ENCODE measurements around the gene DDAH2. TPM values are rescaled to one million over a fixed set of nuclear protein-coding genes. Genes with fewer than 3 reads are reported as not detected.
A peak's percentile ranks its signal among the peaks of the same experiment; 100 is the strongest.

The DDAH2 gene
- total RNA-seq, 1 donor from 2014 or later: 150 TPM

DNA sequence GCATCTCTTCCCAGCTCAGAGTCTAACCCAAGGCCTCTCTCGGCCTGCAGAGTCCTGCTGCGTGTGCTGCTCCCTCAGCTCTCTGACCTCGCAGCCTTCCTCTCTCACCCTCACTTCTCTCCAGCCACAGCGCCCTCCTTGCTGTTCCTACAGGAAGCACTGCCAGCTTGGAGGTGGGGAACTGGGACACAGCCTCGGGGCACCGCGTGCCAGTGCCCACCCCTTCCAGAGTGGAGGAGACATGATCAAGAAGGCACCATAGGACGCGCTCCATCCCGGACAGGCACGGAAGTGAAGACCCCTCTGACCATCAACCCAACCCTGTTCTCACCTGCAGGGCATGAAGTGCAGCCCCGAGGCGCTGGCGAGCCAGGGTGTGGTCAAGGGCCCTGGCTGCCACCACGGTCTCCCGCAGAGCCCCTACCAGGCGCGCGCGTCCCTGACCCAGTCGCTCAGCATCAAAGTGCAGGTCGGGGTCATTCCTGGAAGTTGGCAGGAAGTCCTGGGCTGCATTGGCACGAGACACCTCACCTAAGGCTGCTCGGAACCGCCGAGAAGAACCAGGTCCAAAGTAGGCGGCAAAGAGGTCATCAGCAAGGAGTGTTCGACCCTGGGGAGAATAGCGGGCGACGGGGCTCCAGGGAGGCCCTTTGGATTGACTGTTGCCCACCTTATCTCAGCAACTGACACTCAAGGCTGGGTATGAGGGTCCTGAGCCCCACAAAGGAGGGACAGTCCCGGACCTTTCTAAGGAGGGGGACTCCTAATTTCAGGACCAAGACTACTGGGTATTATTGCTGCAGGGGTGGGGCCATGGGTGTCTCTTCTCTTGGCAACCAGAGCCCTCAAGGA lies 46.8 kb upstream of the DDAH2 start:
- DNase-seq (ENCODE audit: low spot score in 2 of 2): peak in 1 of 2 donors; percentile 54
- Histone ChIP-seq H3K4me1 (peaks cover 0 to 6% of the 10 kb centered on the region in 2 donors), H3K27me3 (no peaks in the 10 kb centered on the region), H3K9me3 (no peaks in the 10 kb centered on the region), H3K27ac (no peak overlapping the region), H3K36me3 (peaks cover 20 to 27% of the 10 kb centered on the region in 2 donors), H3K4me3 (no peak overlapping the region)
- intact Hi-C loops (cut with DNase I): no loop called here
- TF ChIP-seq, protein P1, sequence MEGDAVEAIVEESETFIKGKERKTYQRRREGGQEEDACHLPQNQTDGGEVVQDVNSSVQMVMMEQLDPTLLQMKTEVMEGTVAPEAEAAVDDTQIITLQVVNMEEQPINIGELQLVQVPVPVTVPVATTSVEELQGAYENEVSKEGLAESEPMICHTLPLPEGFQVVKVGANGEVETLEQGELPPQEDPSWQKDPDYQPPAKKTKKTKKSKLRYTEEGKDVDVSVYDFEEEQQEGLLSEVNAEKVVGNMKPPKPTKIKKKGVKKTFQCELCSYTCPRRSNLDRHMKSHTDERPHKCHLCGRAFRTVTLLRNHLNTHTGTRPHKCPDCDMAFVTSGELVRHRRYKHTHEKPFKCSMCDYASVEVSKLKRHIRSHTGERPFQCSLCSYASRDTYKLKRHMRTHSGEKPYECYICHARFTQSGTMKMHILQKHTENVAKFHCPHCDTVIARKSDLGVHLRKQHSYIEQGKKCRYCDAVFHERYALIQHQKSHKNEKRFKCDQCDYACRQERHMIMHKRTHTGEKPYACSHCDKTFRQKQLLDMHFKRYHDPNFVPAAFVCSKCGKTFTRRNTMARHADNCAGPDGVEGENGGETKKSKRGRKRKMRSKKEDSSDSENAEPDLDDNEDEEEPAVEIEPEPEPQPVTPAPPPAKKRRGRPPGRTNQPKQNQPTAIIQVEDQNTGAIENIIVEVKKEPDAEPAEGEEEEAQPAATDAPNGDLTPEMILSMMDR (IDR thresholded peaks at IDR 0.05): no peak

DNA sequence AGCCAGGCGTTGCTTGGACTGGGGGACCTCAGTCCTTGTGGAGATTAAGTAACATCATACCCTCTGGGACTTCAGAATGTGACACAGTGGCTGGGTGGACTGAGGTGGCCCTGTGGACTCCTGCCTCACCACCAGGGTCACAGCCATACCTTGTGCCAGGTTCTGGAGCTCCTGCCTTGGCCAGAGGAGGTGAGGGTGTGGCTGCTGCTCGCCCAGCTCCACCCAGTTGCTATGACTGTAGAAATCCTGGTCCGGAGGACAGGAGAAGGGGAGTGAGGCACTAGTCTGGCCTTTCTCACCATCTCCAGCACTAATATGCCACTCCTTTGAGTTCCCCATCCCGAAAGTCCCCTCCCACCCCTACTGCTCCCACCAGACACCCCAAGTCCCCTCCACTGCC lies 46.1 kb upstream of the DDAH2 start:
- intact Hi-C loops (cut with DNase I): no loop called here
- TF ChIP-seq, protein P1 (IDR thresholded peaks at IDR 0.05): no peak
- DNase-seq (ENCODE audit: low spot score in 2 of 2): no peak
- no peaks in the 10 kb centered on the region for H3K9me3 ChIP-seq
- peaks cover 13 to 20% of the 10 kb centered on the region in 2 donors for H3K36me3 ChIP-seq
- no peak overlapping the region for H3K27ac ChIP-seq
- peaks cover 0 to 6% of the 10 kb centered on the region in 2 donors for H3K4me1 ChIP-seq
- H3K4me3 ChIP-seq: no peak overlapping the region
- H3K27me3 ChIP-seq: no peaks in the 10 kb centered on the region

DNA sequence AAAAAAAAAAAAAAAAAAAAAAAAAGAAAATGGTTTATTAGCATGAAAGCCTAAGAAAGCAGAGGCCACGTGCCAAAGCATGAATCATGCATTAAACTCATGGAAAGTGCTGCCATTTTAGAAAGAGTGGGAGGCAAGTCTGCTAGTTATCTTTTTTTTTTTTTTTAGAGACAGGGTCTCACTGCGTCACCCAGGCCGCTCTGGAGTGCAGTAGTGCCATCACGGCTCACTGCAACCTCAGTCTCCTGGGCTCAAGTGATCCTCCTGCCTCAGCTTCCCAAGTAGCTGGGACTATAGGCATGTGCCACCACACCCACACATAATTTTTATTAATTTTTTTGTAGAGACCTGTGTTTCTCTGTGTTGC lies 42.9 kb upstream of the DDAH2 start:
- H3K36me3 ChIP-seq: no peaks in the 10 kb centered on the region
- DNase-seq (ENCODE audit: low spot score in 2 of 2): no peak
- H3K4me1 ChIP-seq: peaks cover 0 to 3% of the 10 kb centered on the region in 2 donors
- TF ChIP-seq, protein P1 (IDR thresholded peaks at IDR 0.05): no peak
- no peaks in the 10 kb centered on the region for H3K9me3 ChIP-seq
- intact Hi-C loops (cut with DNase I): loop anchor here (2.0 to 5.0 kb wide), 2 partner anchors 59 to 90 kb away; partner anchors contain the start of gene LY6G5C
- no peak overlapping the region for H3K4me3 ChIP-seq
- no peak overlapping the region for H3K27ac ChIP-seq
- H3K27me3 ChIP-seq: no peaks in the 10 kb centered on the region

DNA sequence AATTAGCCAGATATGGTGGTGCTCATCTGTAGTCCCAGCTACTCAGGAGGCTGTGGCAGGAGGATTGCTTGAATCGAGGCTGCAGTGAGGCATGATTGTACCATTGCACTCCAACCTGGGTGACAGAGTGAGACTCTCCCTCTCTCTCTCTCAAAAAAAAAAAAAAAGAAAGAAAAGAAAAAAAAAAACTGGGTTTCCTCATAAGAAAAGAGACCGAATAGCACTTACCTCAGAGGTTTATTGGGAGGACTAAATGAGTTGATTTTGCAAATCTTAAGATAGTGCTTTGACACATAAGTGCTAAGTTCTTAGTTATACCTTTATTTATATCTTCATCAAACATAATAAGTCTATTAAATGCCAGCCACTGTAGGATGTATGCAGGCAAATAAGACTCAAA lies 41.8 kb upstream of the DDAH2 start:
- TF ChIP-seq, protein P1 (IDR thresholded peaks at IDR 0.05): no peak
- intact Hi-C loops (cut with DNase I): loop anchor here (5.0 kb wide), 1 partner anchor 89 kb away; the partner anchor contains the start of gene LY6G5C
- H3K4me1 ChIP-seq: no peaks in the 10 kb centered on the region
- DNase-seq (ENCODE audit: low spot score in 2 of 2): no peak
- H3K9me3 ChIP-seq: no peaks in the 10 kb centered on the region
- no peak overlapping the region for H3K27ac ChIP-seq
- no peak overlapping the region for H3K4me3 ChIP-seq
- no peaks in the 10 kb centered on the region for H3K27me3 ChIP-seq
- H3K36me3 ChIP-seq: no peaks in the 10 kb centered on the region

DNA sequence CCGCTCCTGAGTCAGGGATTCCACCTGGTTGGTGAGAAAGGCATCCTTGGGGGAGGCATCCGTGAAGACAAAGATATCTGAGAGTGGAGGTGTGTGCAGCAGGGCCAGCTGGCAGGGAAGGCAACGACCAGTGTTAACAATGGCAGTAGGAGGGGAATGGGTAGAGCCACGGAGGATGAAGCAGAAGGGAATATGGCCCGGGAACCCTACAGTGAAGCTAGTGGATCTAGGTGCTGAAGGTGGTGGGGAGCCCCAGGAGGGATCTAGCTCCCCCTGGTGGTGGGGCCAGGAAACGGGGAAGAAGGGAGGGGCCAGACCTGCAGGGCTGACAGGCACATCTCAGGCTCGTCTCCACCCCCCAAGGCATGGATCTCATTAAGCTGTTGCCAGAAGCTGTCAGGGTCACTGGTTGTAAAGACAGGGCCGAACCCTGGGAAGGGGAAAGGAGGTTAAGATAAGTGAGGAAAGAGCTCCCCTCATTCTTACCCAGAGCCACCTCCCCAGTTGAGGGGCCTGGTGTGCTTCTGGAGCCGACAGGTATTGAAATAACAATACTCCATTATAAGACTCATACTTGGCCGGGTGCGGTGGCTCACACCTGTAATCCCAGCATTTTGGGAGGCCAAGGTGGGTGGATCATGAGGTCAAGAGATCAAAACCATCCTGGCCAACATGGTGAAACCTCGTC lies 40.7 kb upstream of the DDAH2 start:
- Histone ChIP-seq H3K27ac (no peak overlapping the region), H3K36me3 (no peaks in the 10 kb centered on the region), H3K9me3 (no peaks in the 10 kb centered on the region), H3K4me1 (no peaks in the 10 kb centered on the region), H3K4me3 (no peak overlapping the region), H3K27me3 (no peaks in the 10 kb centered on the region)
- intact Hi-C loops (cut with DNase I): loop anchor here (5.0 kb wide), 1 partner anchor 88 kb away; the partner anchor contains the start of gene LY6G5C
- peak in 1 of 2 donors; percentile 25 for DNase-seq (ENCODE audit: low spot score in 2 of 2)
- TF ChIP-seq, protein P1 (IDR thresholded peaks at IDR 0.05): peak; percentile 32 to 56 (median 54)
